GM18870 (cell line): ENCODE data around the gene NBPF1.
"Not testable (repeated sequence)": the region's sequence is repeated elsewhere in the genome, so short reads cannot be mapped to it uniquely, and the experiment has no call there.

Experiments
- ATAC-seq: cut with Tn5 transposase; IDR thresholded peaks from one replicate; pipeline ENCODE4 v1.9.1; 2021; ENCODE audit warnings: moderate library complexity; ENCODE audit not compliant: unreplicated experiment

NBPF1 gene

GRCh38 chr1:16642025-16642966 is 28.9 kb upstream of the NBPF1 start:
- not testable (repeated sequence) for ATAC-seq

DNA sequence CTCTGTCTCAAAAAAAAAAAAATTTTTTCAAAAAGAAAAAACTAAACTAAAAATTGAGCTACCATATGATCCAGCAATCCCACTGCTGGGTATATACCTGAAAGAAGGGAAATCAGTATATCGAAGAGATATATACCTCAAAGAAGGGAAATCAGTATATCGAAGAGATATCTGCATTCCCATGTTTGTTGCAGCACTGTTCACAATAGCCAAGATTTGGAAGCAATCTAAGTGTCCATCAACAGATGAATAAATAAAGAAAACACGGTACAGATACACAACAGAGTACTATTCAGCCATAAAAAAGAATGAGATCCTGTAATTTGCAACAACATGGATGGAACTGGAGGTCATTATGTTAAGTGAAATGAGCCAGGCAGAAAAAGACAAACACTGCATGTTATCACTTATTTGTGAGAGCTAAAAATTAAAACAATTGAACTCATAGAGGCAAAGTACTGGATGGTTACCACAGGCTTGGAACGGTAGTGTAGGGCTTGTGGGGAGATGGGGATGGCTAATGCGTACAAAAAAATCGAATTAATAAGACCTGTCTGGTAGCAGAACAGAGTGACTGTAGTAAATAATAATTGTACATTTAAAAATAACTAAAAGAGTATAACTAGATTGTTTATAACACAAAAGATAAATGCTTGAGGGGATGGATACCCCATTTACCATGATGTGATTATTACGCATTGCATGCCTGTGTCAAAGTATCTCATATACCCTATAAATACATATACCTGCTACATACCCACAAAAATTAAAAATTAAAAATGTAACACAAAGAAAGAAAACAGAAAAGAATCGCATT is 28.0 kb upstream of the NBPF1 start:
- ATAC-seq = not testable (repeated sequence)

DNA sequence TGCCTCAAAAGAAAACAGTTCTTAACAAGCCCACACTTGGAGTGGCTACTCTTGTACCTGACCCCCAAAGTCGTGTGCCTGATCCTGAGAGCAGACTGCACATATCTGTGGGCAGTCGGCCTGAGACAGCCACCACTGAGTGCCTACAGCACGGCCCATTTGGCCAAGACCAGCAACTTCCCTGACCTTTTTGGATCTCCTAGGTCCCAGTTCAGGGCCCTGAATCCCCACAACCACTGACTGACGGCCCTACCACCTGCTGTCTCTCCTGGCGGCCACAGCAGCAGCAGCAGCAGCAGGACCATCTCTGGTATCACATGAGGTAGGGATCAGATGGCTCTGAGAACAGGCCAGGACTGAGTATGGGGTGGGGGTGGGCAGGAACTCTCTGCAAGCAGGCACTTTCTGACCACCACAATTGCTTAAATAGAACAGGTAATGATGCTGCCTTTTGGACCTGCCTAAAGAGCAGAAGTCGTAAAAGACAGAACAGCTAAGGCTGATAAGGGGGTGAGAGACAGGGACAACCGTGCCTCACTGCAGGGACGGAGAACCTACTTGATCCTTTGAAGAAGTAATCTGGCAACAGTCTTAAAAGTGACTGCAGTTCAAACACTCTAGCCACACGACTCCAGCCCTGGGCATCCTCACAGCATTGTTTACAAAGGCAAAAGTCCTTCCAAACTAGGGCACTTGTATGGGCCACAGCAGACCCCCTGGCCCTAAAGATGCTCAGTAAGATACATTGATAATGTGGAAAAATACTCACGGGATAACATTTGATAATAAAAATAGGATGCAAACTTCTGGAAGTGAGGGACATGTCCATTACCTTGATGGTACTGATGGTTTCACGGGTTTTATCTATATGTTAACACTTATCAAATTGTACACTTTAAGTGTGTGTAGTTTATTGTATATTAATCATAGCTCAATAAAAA is 26.0 kb upstream of the NBPF1 start:
- ATAC-seq = not testable (repeated sequence)

- not testable (repeated sequence) for ATAC-seq
These were observed 24.8 kb upstream of the NBPF1 start for GRCh38 chr1:16637941-16638778.

- ATAC-seq = not testable (repeated sequence)
These were observed 23.3 kb upstream of the NBPF1 start for GRCh38 chr1:16636551-16637195.

GRCh38 chr1:16635959-16636358 is 22.6 kb upstream of the NBPF1 start:
- not testable (repeated sequence) for ATAC-seq

- ATAC-seq = not testable (repeated sequence)
These were observed 20.3 kb upstream of the NBPF1 start for GRCh38 chr1:16633540-16634282.

- not testable (repeated sequence) for ATAC-seq
These were observed 18.9 kb upstream of the NBPF1 start for GRCh38 chr1:16632044-16632850.

- no peak for ATAC-seq
These were observed 18.1 kb upstream of the NBPF1 start for GRCh38 chr1:16631248-16632043.

DNA sequence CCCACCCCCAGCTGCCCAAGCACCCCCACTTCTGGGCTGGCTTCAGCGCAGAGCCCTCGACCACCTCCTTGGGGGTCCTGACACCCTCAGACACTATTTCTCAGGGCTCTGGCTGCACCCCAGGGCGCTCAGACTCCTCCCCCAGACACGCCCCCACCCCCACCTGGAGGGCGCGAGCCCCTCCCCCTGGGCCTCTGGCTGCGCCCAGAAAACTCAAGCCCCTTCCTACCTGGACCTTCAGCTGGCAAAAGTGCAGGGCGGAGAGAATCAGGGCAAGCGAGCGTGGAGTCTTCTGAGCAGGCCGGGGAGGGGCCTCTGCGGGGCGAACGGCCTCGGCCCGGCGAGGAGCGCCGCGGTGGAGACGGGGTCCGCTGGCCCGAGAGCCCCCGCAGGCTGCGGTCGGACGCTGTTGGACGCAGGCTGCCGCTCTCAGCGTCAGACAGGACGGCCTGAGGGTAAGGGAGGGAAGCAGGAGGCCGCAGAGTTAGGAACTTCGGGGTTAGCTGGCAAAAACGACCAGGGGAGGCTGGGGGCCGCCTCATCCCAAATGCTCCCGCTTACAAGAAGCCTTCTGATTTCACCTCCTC is 17.4 kb upstream of the NBPF1 start:
- ATAC-seq = no peak

DNA sequence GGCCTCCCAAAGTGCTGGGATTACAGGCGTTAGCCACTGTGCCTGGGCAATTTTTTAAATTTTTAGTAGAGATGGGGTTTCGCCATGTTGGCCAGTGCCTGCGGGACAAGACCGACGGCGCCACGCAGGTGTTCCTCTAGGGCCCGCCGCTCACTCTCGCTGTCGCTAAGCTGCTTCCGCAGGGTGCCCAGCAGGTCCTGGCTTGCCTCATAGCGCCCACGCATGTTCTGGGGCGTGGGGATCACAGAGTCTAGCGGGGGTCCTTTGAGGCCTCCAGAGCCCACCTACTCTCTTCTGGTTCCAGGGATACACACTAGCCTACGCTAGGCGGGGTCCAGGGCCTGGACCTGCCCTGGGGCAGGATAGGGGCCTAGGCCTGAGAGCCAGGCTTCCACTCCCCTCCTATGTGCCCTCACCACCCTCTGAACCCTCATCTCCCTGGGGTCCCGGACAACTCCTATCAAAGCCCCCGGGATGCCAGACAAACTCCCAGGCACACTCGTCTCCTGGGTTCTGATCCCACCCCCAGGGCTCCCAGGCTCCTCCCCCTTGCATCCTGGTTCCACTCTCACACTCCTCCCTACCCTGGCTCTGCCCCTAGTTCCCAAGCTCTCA is 16.7 kb upstream of the NBPF1 start:
- ATAC-seq = not testable (repeated sequence)

DNA sequence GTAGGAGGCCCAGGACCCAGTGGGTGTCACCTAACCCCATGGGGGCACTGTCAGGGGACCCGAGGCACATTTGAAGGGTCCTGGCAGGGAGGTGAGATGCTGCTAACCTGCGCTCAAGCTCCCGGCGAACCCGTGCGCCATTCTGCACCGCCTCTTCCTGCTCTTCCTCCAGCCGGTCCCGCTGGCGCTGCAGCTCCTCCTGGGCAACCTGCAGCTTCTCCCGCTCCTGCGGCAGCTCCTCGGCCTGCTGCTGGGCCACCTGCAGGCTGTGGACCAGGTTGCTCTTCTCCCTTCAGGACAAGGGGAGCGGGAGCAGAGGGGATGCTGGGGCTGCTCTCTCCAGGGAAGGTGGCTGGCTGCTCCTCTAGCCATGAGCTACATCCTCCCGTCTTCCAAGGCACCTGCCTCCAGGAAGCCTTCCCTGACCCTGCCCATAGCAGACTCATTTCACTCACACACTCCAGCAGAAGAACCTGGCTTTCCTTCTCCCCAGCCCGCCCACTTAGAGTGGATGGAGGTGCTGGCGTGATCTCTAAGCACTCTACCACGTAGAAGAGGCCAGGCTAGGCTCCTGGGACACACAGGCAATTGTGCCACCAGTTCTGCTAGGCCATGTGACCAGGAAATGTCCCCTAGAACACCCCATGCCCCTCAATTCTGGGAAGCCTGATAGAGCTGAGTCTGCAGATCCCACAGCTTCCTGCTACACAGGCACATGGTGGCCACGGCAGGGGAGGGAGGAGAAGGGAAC is 15.2 kb upstream of the NBPF1 start:
- ATAC-seq = no peak

DNA sequence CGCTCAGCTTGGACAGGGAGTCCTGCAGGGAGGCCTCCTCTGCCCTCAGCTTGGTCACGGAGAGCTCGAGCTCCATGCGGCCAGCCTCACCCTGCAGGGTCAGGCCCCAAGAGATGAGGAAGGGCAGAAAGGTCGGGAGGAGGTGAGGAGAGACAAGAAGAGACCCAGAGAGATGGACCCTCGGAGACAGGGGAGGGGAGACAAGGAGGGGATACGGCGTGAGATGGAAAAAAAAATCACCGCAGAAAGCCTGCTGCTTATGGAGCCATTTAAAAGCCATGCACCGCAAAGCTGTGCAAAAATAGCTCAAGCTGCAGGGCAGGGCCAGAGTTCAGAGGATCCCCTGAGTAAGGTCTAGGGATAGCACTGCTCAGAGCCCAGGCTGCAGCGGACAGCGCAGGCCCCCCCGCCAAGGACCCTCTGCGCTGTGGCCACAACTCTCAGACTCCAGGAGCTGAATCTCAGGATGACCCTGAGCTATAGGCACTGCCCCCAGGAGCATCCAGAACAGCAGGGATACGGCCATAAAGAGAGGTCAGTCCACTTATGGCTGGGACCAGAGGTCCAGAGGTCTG is 13.1 kb upstream of the NBPF1 start:
- ATAC-seq = not testable (repeated sequence)

DNA sequence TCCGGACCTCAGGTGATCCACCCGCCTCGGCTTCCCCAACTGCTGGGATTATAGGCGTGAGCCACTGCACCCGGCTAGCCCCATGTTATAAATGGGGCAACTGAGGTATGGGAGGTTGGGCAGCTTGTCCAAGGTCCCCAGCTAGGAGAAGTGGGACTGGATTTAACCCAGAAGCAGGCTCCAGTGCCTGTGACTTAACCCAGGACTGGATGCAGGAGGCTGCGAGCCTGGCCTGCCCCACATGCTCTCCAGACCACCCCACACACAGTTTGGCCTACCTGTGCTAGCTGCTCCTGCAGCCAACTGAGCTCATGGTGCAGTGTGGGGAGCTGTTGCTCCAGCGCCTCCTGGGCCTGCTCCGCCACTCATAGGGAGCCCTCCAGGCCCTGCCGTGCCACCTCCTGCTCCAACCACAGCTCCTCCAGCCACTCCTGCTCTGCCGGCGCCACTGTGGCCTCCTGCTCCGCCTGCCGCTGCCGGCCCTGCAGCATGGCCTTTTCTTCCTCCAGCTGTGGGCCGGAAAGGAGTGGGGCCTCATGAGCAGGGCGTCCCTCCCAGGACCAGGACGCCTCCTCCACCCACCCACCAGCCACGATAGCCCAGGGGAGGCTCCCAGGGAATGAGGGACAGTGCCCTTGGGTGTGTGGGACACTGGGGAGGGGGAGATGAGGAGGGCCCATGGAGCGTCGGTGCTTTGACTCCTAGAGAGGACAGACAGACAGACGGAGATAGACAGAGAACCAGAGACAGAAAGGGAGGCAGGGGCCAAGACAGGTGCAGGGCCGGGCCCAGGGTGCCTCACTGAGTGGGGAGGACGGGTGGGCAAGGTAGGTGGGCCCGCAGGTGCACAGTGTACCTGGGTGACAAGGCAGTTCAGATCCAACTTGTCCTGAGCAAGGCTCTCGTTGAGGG is 12.4 kb upstream of the NBPF1 start:
- no peak for ATAC-seq
